SIG-M5 (cell line): Measurements from ENCODE around the gene NALF2.

ENCODE experiments used
- DNase-seq: peaks from one replicate; lab custom pipeline; 2025; lab: John Stamatoyannopoulos, UW

NALF2 gene

GRCh38 chrX:69530306-69530705 is 26.2 kb downstream of the NALF2 start:
- DNase-seq = no peak

- no peak for DNase-seq
These were observed 27.1 kb downstream of the NALF2 start for GRCh38 chrX:69531031-69531755.

GRCh38 chrX:69535661-69536060 is 31.5 kb downstream of the NALF2 start:
- DNase-seq = no peak

- no peak for DNase-seq
These were observed 34.3 kb downstream of the NALF2 start for GRCh38 chrX:69538321-69538876.

- DNase-seq = no peak
These were observed 35.3 kb downstream of the NALF2 start for GRCh38 chrX:69539437-69539836.

- no peak for DNase-seq
These were observed 37.8 kb downstream of the NALF2 start for GRCh38 chrX:69541956-69542355.

GRCh38 chrX:69543572-69543971 is 39.4 kb downstream of the NALF2 start:
- DNase-seq = no peak

GRCh38 chrX:69546417-69546816 is 42.3 kb downstream of the NALF2 start:
- no peak for DNase-seq

GRCh38 chrX:69546978-69547377 is 42.9 kb downstream of the NALF2 start:
- DNase-seq = no peak

- DNase-seq = no peak
These were observed 47.4 kb downstream of the NALF2 start for GRCh38 chrX:69551421-69552009.

- DNase-seq = no peak
These were observed 48.4 kb downstream of the NALF2 start for GRCh38 chrX:69552512-69552911.
